Activated naive CD4-positive, alpha-beta T cell treated with anti-CD3 and anti-CD28 coated beads for 36 hours (primary cell): ENCODE measurements around the gene MMP2. TPM values are rescaled to one million over a fixed set of nuclear protein-coding genes. Genes with fewer than 3 reads are reported as not detected.

ENCODE experiments used
- CTCF ChIA-PET: fragments of 350-600 bp; sonication (Branson Sonifier 250); formaldehyde crosslinking; loops from one replicate; lab custom pipeline; 2021; ENCODE audit warnings: antibody characterized with exemption; lab: Charles Lee
- DNase-seq: peaks from one replicate; pipeline ENCODE4 v3.0.0-alpha.2; 2020
- H3K27ac Mint-ChIP-seq: one replicate; pipeline ENCODE4 v1.8.0; 2021; ENCODE audit warnings: mild to moderate bottlenecking, mixed read lengths
- H3K27me3 Mint-ChIP-seq: one replicate; pipeline ENCODE4 v1.8.0; 2021; ENCODE audit warnings: low read depth, mixed read lengths
- H3K36me3 Mint-ChIP-seq: one replicate; pipeline ENCODE4 v1.8.0; 2021; ENCODE audit warnings: low read depth, mixed read lengths
- H3K4me1 Mint-ChIP-seq: one replicate; pipeline ENCODE4 v1.8.0; 2021; ENCODE audit warnings: low read depth, mixed read lengths
- H3K4me3 Mint-ChIP-seq: one replicate; pipeline ENCODE4 v1.8.0; 2021; ENCODE audit warnings: mild to moderate bottlenecking, moderate library complexity, mixed read lengths
- H3K9me3 Mint-ChIP-seq: one replicate; pipeline ENCODE4 v1.8.0; 2021; ENCODE audit warnings: mixed read lengths
- intact Hi-C: fragments of 100-400 bp; cut with micrococcal nuclease; formaldehyde crosslinking; loops from one replicate; pipeline ENCODE4 v1.15.1; 2023
- total RNA-seq, 2 experiments: library from RNA; stranded (reverse); gene quantifications; one replicate each; pipeline ENCODE4 v1.2.3, GENCODE V29; 2021

Gene MMP2
- total RNA-seq, 2 experiments from 2014 or later, result not detected

- Mint-ChIP-seq H3K9me3 (no peaks in the 10 kb centered on the region), H3K27ac (peak overlapping the region; percentile 83), H3K27me3 (peaks cover 5% of the 10 kb centered on the region), H3K4me1 (peaks cover 12% of the 10 kb centered on the region), H3K36me3 (no peaks in the 10 kb centered on the region), H3K4me3 (no peak overlapping the region)
- CTCF ChIA-PET, result interaction anchor here (0.6 to 1.6 kb wide), 5 partner anchors 27 to 373 kb away, joined by 3 to 4 read pairs (median 3); no protein-coding TSS in a partner anchor
- DNase-seq, result no peak
- intact Hi-C loops, result loop anchor here (2.0 kb wide), 1 partner anchor 728 kb away; no protein-coding TSS in a partner anchor
These were observed 8.2 kb upstream of the MMP2 start for GRCh38 chr16:55470533-55471371.

DNA sequence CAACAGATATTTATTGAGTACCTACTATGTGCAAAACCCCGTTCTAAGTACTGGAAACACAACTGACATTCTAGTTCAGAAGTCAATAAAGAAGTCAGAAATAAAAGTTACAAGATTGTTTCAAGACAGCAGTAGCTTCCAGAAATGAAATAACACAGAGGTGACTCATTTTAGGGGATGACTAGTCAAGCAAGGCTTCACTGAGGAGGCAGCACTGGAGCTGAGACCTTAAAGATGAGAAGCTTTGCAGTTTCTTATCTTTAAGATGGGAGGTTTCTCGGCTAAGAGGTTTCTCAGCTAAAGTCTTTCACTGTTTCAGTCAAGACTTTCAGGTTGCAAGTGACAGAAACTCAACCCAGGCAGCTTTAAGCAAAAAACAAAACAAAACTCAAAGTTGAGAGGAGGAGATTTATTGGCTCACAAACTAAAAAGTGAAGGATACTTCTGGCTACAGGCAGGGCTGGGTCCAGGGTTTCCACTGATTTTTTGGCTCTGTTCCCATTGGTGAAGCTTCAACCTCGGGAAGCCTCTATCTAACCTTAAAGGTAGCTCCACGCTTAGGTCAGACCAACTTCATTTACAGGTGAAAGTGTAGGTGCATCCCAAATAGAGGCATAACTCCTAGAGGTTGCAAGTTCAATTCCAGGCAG is 7.4 kb upstream of the MMP2 start:
- H3K36me3 Mint-ChIP-seq, result no peaks in the 10 kb centered on the region
- peaks cover 12% of the 10 kb centered on the region for H3K4me1 Mint-ChIP-seq
- no peak overlapping the region for H3K4me3 Mint-ChIP-seq
- H3K9me3 Mint-ChIP-seq, result no peaks in the 10 kb centered on the region
- intact Hi-C loops, result loop anchor here (2.0 kb wide), 1 partner anchor 727 kb away; no protein-coding TSS in a partner anchor
- DNase-seq, result peak; percentile 49
- H3K27ac Mint-ChIP-seq, result peak overlapping the region; percentile 83
- CTCF ChIA-PET, result interaction anchor here (0.6 to 1.6 kb wide), 3 partner anchors 26 to 372 kb away, joined by 3 to 4 read pairs (median 3); no protein-coding TSS in a partner anchor
- H3K27me3 Mint-ChIP-seq, result peaks cover 5% of the 10 kb centered on the region

GRCh38 chr16:55473587-55473986 is 5.4 kb upstream of the MMP2 start:
- intact Hi-C loops, result no loop called here
- no peak for DNase-seq
- Mint-ChIP-seq H3K9me3 (no peaks in the 10 kb centered on the region), H3K4me3 (no peak overlapping the region), H3K27ac (no peak overlapping the region), H3K27me3 (peaks cover 18% of the 10 kb centered on the region), H3K36me3 (no peaks in the 10 kb centered on the region), H3K4me1 (peaks cover 12% of the 10 kb centered on the region)
- CTCF ChIA-PET, result interaction anchor here (1.2 to 1.9 kb wide), 2 partner anchors 9 to 369 kb away, joined by 3 to 13 read pairs; no protein-coding TSS in a partner anchor

DNA sequence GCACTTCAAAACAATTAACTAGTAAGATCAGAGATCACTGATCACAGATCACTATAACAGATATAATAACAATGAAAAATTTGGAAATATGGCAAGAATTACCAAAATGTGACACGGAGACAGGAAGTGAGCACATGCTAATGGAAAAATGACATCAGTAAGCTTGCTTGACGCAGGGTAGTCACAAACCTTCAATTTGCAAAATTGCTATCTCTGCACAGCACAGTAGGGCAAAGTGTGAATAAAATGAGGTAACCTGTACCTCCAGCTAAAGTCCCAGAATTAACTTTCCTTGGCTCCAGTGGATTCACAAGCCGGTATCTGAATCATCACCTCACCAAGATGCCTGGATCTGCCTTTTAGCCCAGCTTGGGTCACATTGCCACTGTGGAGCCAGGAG is 4.2 kb upstream of the MMP2 start:
- Mint-ChIP-seq H3K27ac (no peak overlapping the region), H3K36me3 (no peaks in the 10 kb centered on the region), H3K4me1 (peaks cover 16% of the 10 kb centered on the region), H3K9me3 (no peaks in the 10 kb centered on the region), H3K4me3 (no peak overlapping the region), H3K27me3 (peaks cover 25% of the 10 kb centered on the region)
- intact Hi-C loops, result no loop called here
- DNase-seq, result no peak
- CTCF ChIA-PET, result interaction anchor here (1.1 to 2.2 kb wide), 3 partner anchors 10 to 15 kb away, joined by 4 to 13 read pairs (median 6); no protein-coding TSS in a partner anchor

- Mint-ChIP-seq H3K9me3 (no peaks in the 10 kb centered on the region), H3K36me3 (no peaks in the 10 kb centered on the region), H3K4me3 (no peak overlapping the region), H3K27ac (no peak overlapping the region), H3K4me1 (peaks cover 16% of the 10 kb centered on the region), H3K27me3 (peaks cover 35% of the 10 kb centered on the region)
- intact Hi-C loops, result no loop called here
- DNase-seq, result no peak
- CTCF ChIA-PET, result interaction anchor here (2.2 kb wide), 1 partner anchor 11 kb away, joined by 6 read pairs; no protein-coding TSS in a partner anchor
These were observed 3.1 kb upstream of the MMP2 start for GRCh38 chr16:55475919-55476318.

GRCh38 chr16:55476625-55477533 is 2.1 kb upstream of the MMP2 start:
- H3K4me1 Mint-ChIP-seq, result peaks cover 8% of the 10 kb centered on the region
- CTCF ChIA-PET, result interaction anchor here (2.2 kb wide), 1 partner anchor 12 kb away, joined by 6 read pairs; no protein-coding TSS in a partner anchor
- no peak for DNase-seq
- intact Hi-C loops, result no loop called here
- peaks cover 35% of the 10 kb centered on the region for H3K27me3 Mint-ChIP-seq
- H3K27ac Mint-ChIP-seq, result no peak overlapping the region
- H3K4me3 Mint-ChIP-seq, result no peak overlapping the region
- no peaks in the 10 kb centered on the region for H3K36me3 Mint-ChIP-seq
- no peaks in the 10 kb centered on the region for H3K9me3 Mint-ChIP-seq

- Mint-ChIP-seq H3K27me3 (peaks cover 36% of the 10 kb centered on the region), H3K4me1 (peaks cover 5% of the 10 kb centered on the region), H3K4me3 (no peak overlapping the region), H3K36me3 (no peaks in the 10 kb centered on the region), H3K27ac (no peak overlapping the region), H3K9me3 (no peaks in the 10 kb centered on the region)
- CTCF ChIA-PET, result no interaction called here
- DNase-seq, result no peak
- intact Hi-C loops, result no loop called here
These were observed 1.3 kb upstream of the MMP2 start for GRCh38 chr16:55477736-55478135.

GRCh38 chr16:55479430-55480140 is 587 bp downstream of the MMP2 start:
- peaks cover 5% of the 10 kb centered on the region for H3K4me1 Mint-ChIP-seq
- H3K36me3 Mint-ChIP-seq, result no peaks in the 10 kb centered on the region
- H3K27me3 Mint-ChIP-seq, result peaks cover 33% of the 10 kb centered on the region
- H3K9me3 Mint-ChIP-seq, result peaks cover 1% of the 10 kb centered on the region
- intact Hi-C loops, result no loop called here
- H3K4me3 Mint-ChIP-seq, result no peak overlapping the region
- CTCF ChIA-PET, result interaction anchor here (1.0 kb wide), 1 partner anchor 15 kb away, joined by 3 read pairs; no protein-coding TSS in a partner anchor
- H3K27ac Mint-ChIP-seq, result no peak overlapping the region
- no peak for DNase-seq

DNA sequence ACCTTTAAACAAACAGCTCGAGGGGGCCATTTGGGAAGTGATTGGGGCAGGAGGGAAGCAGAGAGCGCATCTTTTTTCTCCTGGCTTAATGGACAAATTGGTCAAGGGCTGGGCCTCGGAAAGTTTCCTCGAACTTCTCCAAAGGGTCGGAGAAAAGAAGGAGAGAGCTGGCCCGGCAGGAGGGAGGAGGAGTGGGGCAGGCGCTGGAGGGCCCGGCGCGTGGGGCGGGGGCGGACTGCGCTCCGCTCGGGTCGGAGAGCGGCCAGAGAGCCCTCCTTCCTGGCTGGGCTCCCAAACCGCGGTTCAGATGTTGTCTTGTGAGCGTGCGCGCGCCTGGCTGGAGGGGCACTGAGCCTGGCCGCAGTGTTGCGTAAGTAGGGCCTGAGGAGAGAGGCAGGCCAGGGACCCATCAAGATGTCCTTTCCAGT is 1.2 kb downstream of the MMP2 start:
- Mint-ChIP-seq H3K27me3 (peaks cover 33% of the 10 kb centered on the region), H3K4me1 (peaks cover 5% of the 10 kb centered on the region), H3K4me3 (no peak overlapping the region), H3K36me3 (no peaks in the 10 kb centered on the region), H3K9me3 (peaks cover 4% of the 10 kb centered on the region), H3K27ac (no peak overlapping the region)
- CTCF ChIA-PET, result interaction anchor here (1.0 kb wide), 1 partner anchor 15 kb away, joined by 3 read pairs; no protein-coding TSS in a partner anchor
- intact Hi-C loops, result no loop called here
- no peak for DNase-seq

DNA sequence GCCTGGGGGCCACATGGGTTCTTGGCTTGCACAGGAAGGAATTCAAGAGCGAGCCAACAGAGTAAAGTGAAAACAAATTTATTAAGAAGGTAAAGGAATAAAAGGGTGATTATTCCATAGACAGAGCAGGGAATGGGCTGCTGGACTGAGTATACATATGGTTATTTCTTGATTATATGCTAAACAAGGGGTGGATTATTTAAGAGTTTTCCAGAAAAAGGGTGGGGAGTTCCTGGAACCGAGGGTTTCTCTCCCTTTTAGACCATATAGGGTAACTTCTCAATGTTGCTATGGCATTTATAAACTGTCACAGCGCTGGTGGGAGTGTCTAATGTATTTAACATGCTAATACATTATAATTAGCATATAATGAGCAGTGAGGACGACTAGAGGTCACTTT is 2.0 kb downstream of the MMP2 start:
- peaks cover 5% of the 10 kb centered on the region for H3K4me1 Mint-ChIP-seq
- H3K27ac Mint-ChIP-seq, result no peak overlapping the region
- H3K27me3 Mint-ChIP-seq, result peaks cover 33% of the 10 kb centered on the region
- CTCF ChIA-PET, result no interaction called here
- H3K4me3 Mint-ChIP-seq, result no peak overlapping the region
- intact Hi-C loops, result no loop called here
- H3K36me3 Mint-ChIP-seq, result no peaks in the 10 kb centered on the region
- DNase-seq, result no peak
- peaks cover 4% of the 10 kb centered on the region for H3K9me3 Mint-ChIP-seq

- peaks cover 5% of the 10 kb centered on the region for H3K4me1 Mint-ChIP-seq
These were observed 3.1 kb downstream of the MMP2 start for GRCh38 chr16:55482056-55482455.

More at GRCh38 chr16:55482056-55482455, 3.1 kb downstream of the MMP2 start:
- Mint-ChIP-seq H3K9me3 (peaks cover 4% of the 10 kb centered on the region), H3K27ac (no peak overlapping the region), H3K27me3 (peaks cover 33% of the 10 kb centered on the region), H3K4me3 (no peak overlapping the region), H3K36me3 (no peaks in the 10 kb centered on the region)
- no peak for DNase-seq
- CTCF ChIA-PET, result no interaction called here
- intact Hi-C loops, result no loop called here
